Sigmoid colon (tissue), 4 donors: ENCODE results near the gene AP3B2.
A peak's percentile ranks its signal among the peaks of the same experiment; 100 is the strongest.

Experiments used
- POLR2AphosphoS5 ChIP-seq, 4 donors: sonication (generic); formaldehyde crosslinking; IDR thresholded peaks; one replicate each; pipeline ENCODE4 v1.6.1; 2017; ENCODE audit warnings: antibody characterized with exemption in 4 of 4
- TF ChIP-seq, protein P1 (sequence below), 4 experiments: fragments of 450-650 bp in 3 of 4; fragments of 200-600 bp in 1 of 4; IDR thresholded peaks; one replicate each; pipeline ENCODE4 v1.5.1; 2016 to 2019; ENCODE audit warnings: antibody characterized with exemption in 4 of 4, mild to moderate bottlenecking in 3 of 4, moderate library complexity in 2 of 4

DNA sequence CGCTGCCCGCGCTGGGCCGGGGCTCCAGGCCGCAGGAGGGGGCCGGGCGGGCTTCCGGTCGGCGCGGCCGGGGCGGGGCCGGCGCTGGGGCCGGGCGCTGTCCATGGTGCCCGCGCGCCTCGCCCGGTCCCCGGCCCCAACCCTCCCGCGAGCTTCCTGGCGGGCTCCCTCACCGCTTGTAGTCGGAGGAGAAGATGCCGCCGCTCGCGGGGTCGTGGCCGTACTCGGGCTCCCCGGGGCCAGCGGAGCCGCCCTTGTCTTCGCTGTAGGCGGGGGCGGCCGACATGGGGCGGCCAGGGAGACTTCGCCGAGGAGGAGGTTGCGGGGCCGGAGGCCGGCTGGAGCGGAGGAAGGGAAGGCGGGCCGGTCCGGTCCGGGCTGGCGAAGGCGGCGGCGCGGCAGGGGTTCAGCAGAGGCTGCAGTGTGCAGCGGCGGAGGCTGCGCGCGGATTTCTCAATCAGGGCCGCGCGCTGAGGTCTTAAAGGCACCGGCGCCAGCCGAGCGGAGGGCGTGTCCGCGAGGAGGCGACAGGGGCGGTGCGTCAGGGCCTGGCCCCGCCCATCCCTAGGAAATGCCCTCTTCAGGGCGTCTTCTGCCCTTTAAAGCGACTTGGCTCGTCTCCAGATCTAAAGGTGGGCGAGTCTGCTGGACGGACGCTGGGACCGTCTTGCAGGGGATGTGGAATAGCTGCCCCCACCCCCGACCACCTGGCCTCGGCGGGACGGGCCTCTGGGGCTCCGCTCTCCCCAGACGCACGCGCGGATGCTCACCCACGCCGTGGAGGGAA is at the start of gene AP3B2:
- TF ChIP-seq, protein P1, sequence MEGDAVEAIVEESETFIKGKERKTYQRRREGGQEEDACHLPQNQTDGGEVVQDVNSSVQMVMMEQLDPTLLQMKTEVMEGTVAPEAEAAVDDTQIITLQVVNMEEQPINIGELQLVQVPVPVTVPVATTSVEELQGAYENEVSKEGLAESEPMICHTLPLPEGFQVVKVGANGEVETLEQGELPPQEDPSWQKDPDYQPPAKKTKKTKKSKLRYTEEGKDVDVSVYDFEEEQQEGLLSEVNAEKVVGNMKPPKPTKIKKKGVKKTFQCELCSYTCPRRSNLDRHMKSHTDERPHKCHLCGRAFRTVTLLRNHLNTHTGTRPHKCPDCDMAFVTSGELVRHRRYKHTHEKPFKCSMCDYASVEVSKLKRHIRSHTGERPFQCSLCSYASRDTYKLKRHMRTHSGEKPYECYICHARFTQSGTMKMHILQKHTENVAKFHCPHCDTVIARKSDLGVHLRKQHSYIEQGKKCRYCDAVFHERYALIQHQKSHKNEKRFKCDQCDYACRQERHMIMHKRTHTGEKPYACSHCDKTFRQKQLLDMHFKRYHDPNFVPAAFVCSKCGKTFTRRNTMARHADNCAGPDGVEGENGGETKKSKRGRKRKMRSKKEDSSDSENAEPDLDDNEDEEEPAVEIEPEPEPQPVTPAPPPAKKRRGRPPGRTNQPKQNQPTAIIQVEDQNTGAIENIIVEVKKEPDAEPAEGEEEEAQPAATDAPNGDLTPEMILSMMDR (IDR thresholded peaks at IDR 0.05), result no peak
- peak in 1 of 4 donors; percentile 29 for TF ChIP-seq POLR2AphosphoS5 (IDR thresholded peaks at IDR 0.05)
